Heart right ventricle (tissue), 16 donors: ENCODE results near the gene ANTXR1. TPM values are rescaled to one million over a fixed set of nuclear protein-coding genes. Genes with fewer than 3 reads are reported as not detected.

Experiments
- ATAC-seq, 8 donors: fragments of 200-7000 bp; cut with Tn5 transposase; one replicate each; pipeline ENCODE4 v1.9.1; 2020; ENCODE audit warnings: mild to moderate bottlenecking in 8 of 8, moderate library complexity in 8 of 8, moderate number of reproducible peaks in 1 of 8
- DNase-seq, 2 donors: peaks; one replicate each; pipeline ENCODE4 v3.0.0-alpha.2; 2020
- H3K27ac ChIP-seq, 10 donors: fragments of 200-600 bp; sonication (generic) in 2 of 10; one replicate each; pipeline versions ENCODE4 v1.5.0 to v1.8.0; 2020 to 2022; ENCODE audit warnings: mild to moderate bottlenecking in 3 of 10
- H3K27me3 ChIP-seq, 7 donors: fragments of 200-600 bp; one replicate each; pipeline ENCODE4 v1.8.0; 2021 to 2022; ENCODE audit warnings: mild to moderate bottlenecking in 2 of 7
- H3K36me3 ChIP-seq, 9 donors: fragments of 200-600 bp; sonication (generic) in 1 of 9; one replicate each; pipeline versions ENCODE4 v1.5.0 to v1.8.0; 2020 to 2022; ENCODE audit warnings: mild to moderate bottlenecking in 2 of 9
- H3K4me1 ChIP-seq, 9 donors: fragments of 200-600 bp; sonication (generic) in 1 of 9; one replicate each; pipeline versions ENCODE4 v1.5.0 to v1.8.0; 2020 to 2022; ENCODE audit warnings: mild to moderate bottlenecking in 4 of 9
- H3K4me3 ChIP-seq, 10 donors: fragments of 200-600 bp; sonication (generic) in 2 of 10; one replicate each; pipeline versions ENCODE4 v1.5.0 to v1.8.0; 2020 to 2022; ENCODE audit warnings: mild to moderate bottlenecking in 7 of 10, moderate library complexity in 2 of 10
- H3K9me3 ChIP-seq, 11 donors: fragments of 200-600 bp in 10 of 11; sonication (generic) in 2 of 11; one replicate each; pipeline versions ENCODE4 v1.5.0 to v1.8.0; 2013 to 2022; ENCODE audit warnings: mild to moderate bottlenecking in 2 of 11, control low read depth in 1 of 11, moderate library complexity in 1 of 11
- CTCF ChIP-seq, 9 donors: fragments of 200-600 bp; sonication (generic) in 2 of 9; IDR thresholded peaks; one replicate each; pipeline versions ENCODE4 v1.5.0 to v1.8.0; 2021 to 2022; ENCODE audit warnings: antibody characterized with exemption in 9 of 9, mild to moderate bottlenecking in 5 of 9, moderate library complexity in 1 of 9
- WGBS, 2 donors: extraction: QIAGEN DNeasy Blood & Tissue Kit; methylation state at CpG; one replicate each; pipeline ENCODE4 v1.1.7; 2013; ENCODE audit warnings: inconsistent platforms in 1 of 2; 5-methylcytosine and 5-hydroxymethylcytosine counted together
- intact Hi-C, 10 donors: fragments of 100-400 bp; cut with DNase I; formaldehyde crosslinking; loops; one replicate each; pipeline versions ENCODE4 v1.11.1 to v1.14.2; 2022
- polyA plus RNA-seq, 2 donors: library from polyadenylated mRNA; stranded (reverse); fragments of 200-250 nt; gene quantifications; one replicate each; pipeline ENCODE4 v1.2.3, GENCODE V29; 2013
- total RNA-seq, 10 donors: library from RNA; stranded (reverse); fragmentation: NEBNext Ultra II Directional in 3 of 10; extraction: Animal tissue kit (Norgen Biotek cat#: 25700) in 3 of 10; gene quantifications; one replicate each; pipeline versions ENCODE4 v1.2.1 to v1.2.4, GENCODE V29; 2021 to 2023
- donor health status: Arrhythmogenic right ventricular cardiomyopathy.
- donor health status: ischemic (EF 13 %, LVEDD 7.1; RV severe dilation, severe dysfunction).
- donor health status: healthy with polysubstance abuse.
- donor health status: DM: no; HTN: yes; CAD: no.
- donor health status: DM: no; HTN: no; CAD: no.
- donor health status: ischemic (EF 25% LVEDD 6.9; RV normal size, moderate dysfunction).
- donor health status: ischemic (EF 25% LVEDD 5.7; RV mildly dilated, moderate dysfunction).
- donor health status: healthy.
- donor health status: DM: yes; HTN: yes; CAD: no.
- donor health status: Ischemic cardiomyopathy.
- donor health status: ischemic (EF 35%, LVEDD 5.7; RV mildly dilated, moderate dysfunction).
- donor health status: nonischemic (EF 11% LVEDD 7.7; RV severe dilation, severe dysfunction).
- donor health status: DM: yes; HTN: yes; CAD: no.
- donor health status: PGD.
- donor health status: ischemic (EF 29% LVEDD 5.4; RV normal size, mild dysfunction).
- donor health status: nonischemic (EF 23%, LVEDD 6.1; RV moderate dilation, normal function).

Gene ANTXR1
- total and polyA plus RNA-seq, 12 donors, result 8.9 to 33.1 (median 24.1) TPM

- no peak overlapping the region for H3K27ac ChIP-seq
These were observed 42.3 kb upstream of the ANTXR1 start for GRCh38 chr2:68970566-68971265.

GRCh38 chr2:68971591-68972231 lies 41.3 kb upstream of the ANTXR1 start:
- intact Hi-C loops, result no loop called here
- no peak for TF ChIP-seq CTCF (IDR thresholded peaks at IDR 0.05)
- ATAC-seq, result no peak

More at GRCh38 chr2:68970566-68971265, 42.3 kb upstream of the ANTXR1 start:
- WGBS, 2 donors, result 64 to 73% methylated on average over 8 of the region's 8 CpGs
- intact Hi-C loops, result no loop called here
- TF ChIP-seq CTCF (IDR thresholded peaks at IDR 0.05), result no peak
- no peak for DNase-seq
- no peaks in the 10 kb centered on the region for H3K9me3 ChIP-seq
- H3K4me1 ChIP-seq, result no peaks in the 10 kb centered on the region
- ATAC-seq, result no peak
- no peak overlapping the region for H3K4me3 ChIP-seq
- H3K36me3 ChIP-seq, result no peaks in the 10 kb centered on the region
- H3K27me3 ChIP-seq, result peaks cover 0 to 8% (median 0%) of the 10 kb centered on the region in 7 donors

GRCh38 chr2:68974251-68974650 lies 38.7 kb upstream of the ANTXR1 start, which contains the start of gene GKN1:
Gene GKN1, plus strand, starts transcription at chr2:68974636. Its CDS starts 42 bp downstream, at chr2:68974678.
- 62 to 75% methylated on average over 3 of the region's 3 CpGs for WGBS, 2 donors
- Histone ChIP-seq H3K36me3 (no peaks in the 10 kb centered on the region), H3K27me3 (peaks cover 0 to 28% (median 8%) of the 10 kb centered on the region in 7 donors), H3K27ac (no peak within 1 kb of the TSS), H3K4me3 (no peak within 1 kb of the TSS), H3K9me3 (no peaks in the 10 kb centered on the region), H3K4me1 (no peaks in the 10 kb centered on the region)
- DNase-seq (no peak), ATAC-seq (no peak)
- intact Hi-C loops, result no loop called here
- TF ChIP-seq CTCF (IDR thresholded peaks at IDR 0.05), result no peak

More at GRCh38 chr2:68971591-68972231, 41.3 kb upstream of the ANTXR1 start:
- no peaks in the 10 kb centered on the region for H3K4me1 ChIP-seq
- H3K27me3 ChIP-seq, result peaks cover 0 to 10% (median 5%) of the 10 kb centered on the region in 7 donors
- no peak for DNase-seq
- 67 to 73% methylated on average over 5 of the region's 5 CpGs for WGBS, 2 donors
- H3K27ac ChIP-seq, result no peak overlapping the region
- no peak overlapping the region for H3K4me3 ChIP-seq
- H3K36me3 ChIP-seq, result no peaks in the 10 kb centered on the region
- no peaks in the 10 kb centered on the region for H3K9me3 ChIP-seq

GRCh38 chr2:68974946-68975665 lies 37.9 kb upstream of the ANTXR1 start:
- DNase-seq, result no peak
- intact Hi-C loops, result no loop called here
- no peak overlapping the region for H3K4me3 ChIP-seq
- H3K36me3 ChIP-seq, result no peaks in the 10 kb centered on the region
- H3K4me1 ChIP-seq, result no peaks in the 10 kb centered on the region
- no peak for TF ChIP-seq CTCF (IDR thresholded peaks at IDR 0.05)
- WGBS, 2 donors, result 55 to 70% methylated on average over 9 of the region's 9 CpGs
- H3K27me3 ChIP-seq, result peaks cover 0 to 28% (median 8%) of the 10 kb centered on the region in 7 donors
- H3K27ac ChIP-seq, result no peak overlapping the region
- no peak for ATAC-seq
- no peaks in the 10 kb centered on the region for H3K9me3 ChIP-seq
